GM12872 (cell line): ENCODE results near the gene OR52K2.

Experiments
- TF ChIP-seq, protein P1 (sequence below): IDR thresholded peaks from 3 replicates; pipeline ENCODE4 v1.5.1; 2011; ENCODE audit warnings: low read depth, mild to moderate bottlenecking, low read length, moderate library complexity; ENCODE audit not compliant: insufficient read depth

The OR52K2 gene

DNA sequence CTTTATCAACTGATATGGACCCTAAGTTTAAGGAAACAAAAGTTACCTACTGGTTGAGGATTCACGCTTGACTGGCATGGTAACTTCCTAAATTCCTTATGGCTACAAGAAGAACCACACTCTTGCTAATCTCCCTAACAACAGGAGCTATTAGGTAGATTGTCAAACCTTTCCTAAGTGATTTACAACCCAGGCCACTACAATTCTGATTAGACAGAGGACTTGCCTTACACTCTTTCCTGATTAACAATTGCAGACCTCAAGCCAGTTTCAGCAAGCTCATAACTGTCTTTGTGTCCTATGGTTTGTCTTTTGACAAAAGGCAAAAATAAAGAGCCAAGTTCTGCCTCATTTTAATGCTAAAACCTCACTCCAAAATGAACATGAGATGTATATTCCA, 16.3 kb downstream of the OR52K2 start:
- TF ChIP-seq, protein P1, sequence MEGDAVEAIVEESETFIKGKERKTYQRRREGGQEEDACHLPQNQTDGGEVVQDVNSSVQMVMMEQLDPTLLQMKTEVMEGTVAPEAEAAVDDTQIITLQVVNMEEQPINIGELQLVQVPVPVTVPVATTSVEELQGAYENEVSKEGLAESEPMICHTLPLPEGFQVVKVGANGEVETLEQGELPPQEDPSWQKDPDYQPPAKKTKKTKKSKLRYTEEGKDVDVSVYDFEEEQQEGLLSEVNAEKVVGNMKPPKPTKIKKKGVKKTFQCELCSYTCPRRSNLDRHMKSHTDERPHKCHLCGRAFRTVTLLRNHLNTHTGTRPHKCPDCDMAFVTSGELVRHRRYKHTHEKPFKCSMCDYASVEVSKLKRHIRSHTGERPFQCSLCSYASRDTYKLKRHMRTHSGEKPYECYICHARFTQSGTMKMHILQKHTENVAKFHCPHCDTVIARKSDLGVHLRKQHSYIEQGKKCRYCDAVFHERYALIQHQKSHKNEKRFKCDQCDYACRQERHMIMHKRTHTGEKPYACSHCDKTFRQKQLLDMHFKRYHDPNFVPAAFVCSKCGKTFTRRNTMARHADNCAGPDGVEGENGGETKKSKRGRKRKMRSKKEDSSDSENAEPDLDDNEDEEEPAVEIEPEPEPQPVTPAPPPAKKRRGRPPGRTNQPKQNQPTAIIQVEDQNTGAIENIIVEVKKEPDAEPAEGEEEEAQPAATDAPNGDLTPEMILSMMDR: no peak

DNA sequence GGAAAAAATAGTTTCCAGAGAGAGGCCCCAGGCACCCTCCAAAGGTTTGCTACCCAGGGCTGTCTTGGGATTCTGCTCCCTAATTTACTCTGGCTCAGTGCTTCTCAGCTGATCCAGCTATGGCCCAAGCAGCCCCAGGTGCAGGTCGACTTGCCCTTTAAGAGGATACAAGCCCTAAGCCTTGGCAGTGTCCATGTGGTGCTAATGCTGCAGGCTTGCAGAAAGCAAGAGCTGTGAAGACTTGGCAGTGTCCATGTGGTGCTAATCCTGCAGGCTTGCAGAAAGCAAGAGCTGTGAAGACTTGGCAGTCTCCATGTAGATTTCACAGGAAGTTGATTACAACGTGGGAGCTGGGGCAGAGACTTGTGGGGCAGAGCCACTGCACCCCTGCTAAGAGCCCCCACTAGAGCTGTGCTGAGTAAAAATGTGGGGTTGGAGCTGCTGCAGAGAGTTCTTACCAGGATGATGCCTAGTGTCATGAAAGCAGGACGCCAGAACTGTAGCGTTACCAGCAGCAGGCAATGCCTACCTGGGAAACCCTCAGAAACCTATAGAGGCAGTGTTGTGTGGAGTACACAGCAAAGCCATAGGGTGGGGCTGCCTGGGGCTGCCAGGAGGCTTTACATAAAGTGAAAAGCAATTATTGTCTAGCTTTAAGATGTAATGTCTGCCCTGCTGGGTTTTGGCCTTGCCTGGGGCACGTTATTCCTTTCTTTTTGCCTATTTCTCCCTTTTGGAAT, 17.2 kb downstream of the OR52K2 start:
- TF ChIP-seq, protein P1: 0 out of 3 replicates have a peak, but pooled peaks have one; percentile 8

DNA sequence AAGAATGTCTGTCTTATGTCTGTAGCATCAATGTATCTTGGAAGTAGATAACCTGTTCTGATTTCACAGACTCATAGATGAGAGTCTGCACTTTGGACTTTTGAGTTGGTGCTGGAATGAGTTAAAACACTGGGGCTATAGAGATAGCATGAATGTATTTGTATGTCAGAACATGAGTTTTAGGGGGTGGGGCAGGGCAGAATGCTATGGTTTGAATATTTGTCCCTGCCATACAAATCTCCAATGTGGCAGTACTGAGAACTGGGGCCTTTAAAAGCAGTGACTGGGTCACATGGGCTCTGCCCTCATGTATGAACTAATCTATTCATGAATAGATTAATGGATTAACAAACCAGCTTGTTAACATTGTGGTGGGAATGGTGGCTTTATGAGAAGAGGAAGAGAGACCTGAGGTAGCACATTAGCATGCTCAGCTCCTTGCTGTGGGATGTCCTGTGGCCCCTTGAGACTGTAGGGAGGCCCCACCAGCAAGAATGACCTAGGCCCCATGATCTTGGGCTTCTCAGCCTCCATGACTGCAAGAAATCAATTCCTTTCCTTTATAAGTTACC, 17.9 kb downstream of the OR52K2 start:
- TF ChIP-seq, protein P1: no peak

DNA sequence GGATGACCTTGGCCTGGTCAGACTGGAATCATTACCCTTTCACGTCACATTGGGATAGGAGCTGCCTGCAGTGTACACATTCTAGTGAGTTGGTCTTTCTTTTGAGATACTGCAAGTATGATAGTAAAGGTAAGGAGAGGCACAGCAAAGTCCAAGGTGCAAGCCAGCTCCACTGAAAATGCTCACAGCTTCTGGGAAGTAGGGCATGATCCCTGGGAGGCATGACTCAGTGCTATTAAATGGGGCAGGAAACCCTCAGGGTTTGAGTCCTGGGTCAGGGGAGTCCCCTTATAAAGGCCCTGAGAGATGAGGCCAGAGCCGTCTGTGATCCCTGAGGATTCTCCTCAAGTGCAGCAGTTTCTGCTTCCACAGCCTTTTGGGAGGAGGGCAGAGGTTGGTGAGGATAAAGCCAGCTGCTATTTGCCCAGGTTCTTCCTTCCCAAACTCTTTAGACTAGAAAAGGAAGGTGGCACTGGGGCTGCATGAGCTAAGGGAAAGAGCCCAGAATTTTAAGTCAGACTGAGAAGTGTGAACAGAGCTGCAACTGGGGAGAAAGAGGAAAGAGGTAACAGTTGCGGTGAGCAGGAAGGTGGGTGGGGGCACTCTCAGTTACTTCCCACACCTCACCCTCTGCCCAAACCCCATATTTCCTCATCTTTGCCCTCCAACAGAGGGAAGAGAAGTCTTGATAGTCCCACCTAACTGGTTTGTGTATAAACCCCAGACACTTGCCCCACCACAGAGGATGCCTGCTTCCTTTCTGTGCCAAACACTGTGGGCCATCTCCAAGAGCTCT, 18.9 kb downstream of the OR52K2 start:
- TF ChIP-seq, protein P1: no peak

DNA sequence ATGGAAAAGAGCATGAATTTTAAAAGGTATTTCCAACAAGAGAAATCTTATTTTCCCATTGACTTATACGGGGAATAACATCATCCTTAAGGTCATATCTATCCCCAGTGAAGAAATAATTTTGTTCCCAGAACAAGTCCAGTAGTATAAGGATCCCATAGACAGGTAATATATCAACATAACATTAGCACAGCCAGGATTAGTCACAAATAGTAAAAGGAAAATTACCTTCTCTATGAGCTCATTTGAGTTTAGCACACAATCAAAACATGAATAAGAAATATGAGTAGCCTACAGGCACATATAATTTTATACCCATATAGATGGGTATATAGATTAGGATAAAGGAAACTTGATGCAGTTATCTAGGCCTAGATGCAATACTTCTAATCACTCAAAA, 30.5 kb downstream of the OR52K2 start:
- TF ChIP-seq, protein P1: no peak

DNA sequence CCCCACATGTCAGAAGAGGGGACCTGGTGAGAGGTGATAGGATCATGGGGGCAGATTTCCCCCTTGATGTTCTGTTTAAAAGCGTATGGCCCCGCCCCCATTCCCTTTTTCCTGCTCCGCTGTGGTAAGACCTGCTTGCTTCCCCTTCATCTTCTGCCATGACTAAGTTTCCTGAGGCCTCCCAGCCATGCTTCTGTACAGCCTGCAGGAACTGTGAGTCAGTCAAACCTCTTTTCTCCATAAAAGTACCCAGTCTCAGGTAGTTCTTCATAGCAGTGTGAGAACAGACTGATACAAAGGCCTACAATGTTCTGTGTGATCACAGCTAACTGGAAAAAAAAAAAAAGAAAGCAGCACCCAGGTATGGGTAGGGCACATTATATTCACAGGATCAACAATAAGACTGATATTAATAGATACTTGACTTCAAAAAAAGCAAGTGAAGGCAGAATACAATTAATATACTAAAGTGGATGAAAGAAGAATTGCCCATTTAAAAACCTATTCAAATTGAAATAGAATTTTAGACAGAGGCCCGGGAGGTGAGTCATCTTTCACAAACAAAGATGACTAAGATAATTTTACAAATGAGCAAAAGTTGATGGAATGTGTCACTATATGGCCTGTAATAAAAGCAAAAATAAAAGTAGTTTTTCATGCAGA, 31.6 kb downstream of the OR52K2 start:
- TF ChIP-seq, protein P1: no peak

DNA sequence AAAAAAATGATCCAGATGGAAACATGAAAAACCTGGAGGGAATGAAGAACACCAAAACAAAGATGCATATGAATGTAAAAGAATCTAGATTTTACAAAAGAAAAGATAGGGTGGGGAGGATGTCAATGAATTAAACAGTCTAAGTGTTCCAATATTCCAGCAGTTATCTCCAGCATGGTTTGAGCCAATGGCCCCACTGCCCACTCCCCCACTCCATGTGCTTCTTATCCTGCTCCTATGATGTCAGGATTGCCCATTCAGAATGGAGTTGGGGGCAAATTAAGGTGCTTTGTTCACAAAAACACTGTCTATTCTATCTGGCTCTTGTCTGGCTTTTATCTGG, 32.1 kb downstream of the OR52K2 start:
- TF ChIP-seq, protein P1: no peak
